DND-41 (cell line): ENCODE measurements around the gene LZTFL1.

Experiments used
- ATAC-seq: fragments of 200-7000 bp; cut with Tn5 transposase; 3 replicates; pipeline ENCODE4 v1.9.1; 2021; ENCODE audit warnings: low read depth; ENCODE audit not compliant: insufficient read depth
- DNase-seq: peaks from one replicate; pipeline ENCODE4 v3.0.0-alpha.2; 2020
- H2AFZ ChIP-seq: 2 replicates; pipeline ENCODE4 v1.6.0; 2012; ENCODE audit warnings: low read depth, low read length
- H3K27ac ChIP-seq: 2 replicates; pipeline ENCODE4 v1.5.1; 2012; ENCODE audit warnings: low read length, inconsistent platforms
- H3K27me3 ChIP-seq: fragments of 200-600 bp; sonication (generic); 2 replicates; pipeline ENCODE4 v1.6.0; 2012; ENCODE audit warnings: low read length, mild to moderate bottlenecking, inconsistent platforms; ENCODE audit not compliant: insufficient read depth, poor library complexity
- H3K36me3 ChIP-seq: 2 replicates; pipeline ENCODE4 v1.5.1; 2012; ENCODE audit warnings: low read length, inconsistent platforms; ENCODE audit not compliant: insufficient read depth
- H3K4me1 ChIP-seq: 2 replicates; pipeline ENCODE4 v1.5.1; 2012; ENCODE audit warnings: mild to moderate bottlenecking, low read length; ENCODE audit not compliant: insufficient read depth
- H3K4me2 ChIP-seq: 2 replicates; pipeline ENCODE4 v1.6.0; 2012; ENCODE audit warnings: mild to moderate bottlenecking, moderate library complexity, low read length, inconsistent platforms; ENCODE audit not compliant: insufficient read depth
- H3K4me3 ChIP-seq, 2 experiments: fragments of 200-600 bp in 1 of 2; shearing (Covaris generic) in 1 of 2; 2 replicates each; pipeline ENCODE4 v1.5.1; 2012 to 2016; ENCODE audit warnings: inconsistent platforms in 2 of 2, low read length in 2 of 2, mild to moderate bottlenecking in 2 of 2, low read depth in 1 of 2, moderate library complexity in 1 of 2
- H3K79me2 ChIP-seq: 2 replicates; pipeline ENCODE4 v1.6.0; 2012; ENCODE audit warnings: low read length, inconsistent platforms; ENCODE audit not compliant: insufficient read depth
- H3K9ac ChIP-seq: 2 replicates; pipeline ENCODE4 v1.6.0; 2012; ENCODE audit warnings: low read depth, mild to moderate bottlenecking, inconsistent platforms, low read length, moderate library complexity
- H3K9me3 ChIP-seq: 2 replicates; pipeline ENCODE4 v1.5.1; 2012; ENCODE audit warnings: low read length, moderate library complexity, mild to moderate bottlenecking, inconsistent platforms; ENCODE audit not compliant: insufficient read depth, severe bottlenecking
- H4K20me1 ChIP-seq: 2 replicates; pipeline ENCODE4 v1.6.0; 2012; ENCODE audit warnings: low read length; ENCODE audit not compliant: insufficient read depth
- CTCF ChIP-seq: IDR thresholded peaks from 2 replicates; pipeline ENCODE4 v1.5.1; 2012; ENCODE audit warnings: borderline replicate concordance, low read length, moderate library complexity, mild to moderate bottlenecking; ENCODE audit not compliant: poor library complexity, severe bottlenecking; ENCODE audit errors: extremely low read depth
- EZH2 ChIP-seq: IDR thresholded peaks from 3 replicates; pipeline ENCODE4 v1.6.1; 2012; ENCODE audit warnings: borderline replicate concordance, low read depth, mild to moderate bottlenecking, moderate library complexity, low read length, inconsistent platforms; ENCODE audit not compliant: severe bottlenecking

Gene LZTFL1

GRCh38 chr3:45830121-45830520 lies 11.8 kb downstream of the LZTFL1 start:
- Histone ChIP-seq H3K4me2 (no peak overlapping the region), H3K4me1 (no peaks in the 10 kb centered on the region), H3K27me3 (no peaks in the 10 kb centered on the region), H4K20me1 (peaks cover 3% of the 10 kb centered on the region; the same call in 1 of the 2 replicates), H3K9ac (no peak overlapping the region), H3K27ac (peak overlapping the region; percentile 51), H3K4me3 (no peak overlapping the region), H2AFZ (no peak overlapping the region), H3K9me3 (no peaks in the 10 kb centered on the region), H3K79me2 (peaks cover 69% of the 10 kb centered on the region), H3K36me3 (peaks cover 100% of the 10 kb centered on the region)
- TF ChIP-seq CTCF, result no peak
- TF ChIP-seq EZH2, result no peak
- ATAC-seq (no peak), DNase-seq (no peak)

GRCh38 chr3:45826908-45827307 lies 15.0 kb downstream of the LZTFL1 start:
- H3K4me1 ChIP-seq, result no peaks in the 10 kb centered on the region
- no peak overlapping the region for H3K9ac ChIP-seq
- H4K20me1 ChIP-seq, result 0 out of 2 replicates have a peak, but pooled peaks cover 4% of the 10 kb centered on the region
- no peak overlapping the region for H3K4me3 ChIP-seq
- no peak overlapping the region for H3K4me2 ChIP-seq
- H3K27me3 ChIP-seq, result no peaks in the 10 kb centered on the region
- no peak overlapping the region for H2AFZ ChIP-seq
- ATAC-seq (peak; percentile 53; the same call in 2 of the 3 replicates), DNase-seq (no peak)
- peak overlapping the region; percentile 33 for H3K27ac ChIP-seq
- H3K9me3 ChIP-seq, result no peaks in the 10 kb centered on the region
- peaks cover 100% of the 10 kb centered on the region for H3K36me3 ChIP-seq
- H3K79me2 ChIP-seq, result peaks cover 64% of the 10 kb centered on the region
- TF ChIP-seq CTCF (no peak), EZH2 (no peak)

- Histone ChIP-seq H3K4me2 (no peak overlapping the region), H2AFZ (no peak overlapping the region), H3K27me3 (no peaks in the 10 kb centered on the region), H3K4me3 (no peak overlapping the region), H3K9me3 (no peaks in the 10 kb centered on the region), H4K20me1 (0 out of 2 replicates have a peak, but pooled peaks cover 4% of the 10 kb centered on the region), H3K4me1 (no peaks in the 10 kb centered on the region), H3K27ac (peak overlapping the region; percentile 33), H3K9ac (no peak overlapping the region), H3K79me2 (peaks cover 62% of the 10 kb centered on the region), H3K36me3 (peaks cover 100% of the 10 kb centered on the region)
- ATAC-seq (no peak), DNase-seq (no peak)
- no peak for TF ChIP-seq CTCF
- TF ChIP-seq EZH2, result no peak
Measured at GRCh38 chr3:45826321-45826720, 15.6 kb downstream of the LZTFL1 start.
